GM19238 (cell line): ENCODE data around the gene C10orf105.

ENCODE experiments used
- DNase-seq: peaks from one replicate; pipeline ENCODE4 v3.0.0; 2011; ENCODE audit warnings: low spot score; ENCODE audit not compliant: insufficient read length

Gene C10orf105

GRCh38 chr10:71719464-71720201 lies at the start of gene C10orf105:
TSS of gene C10orf105 (minus strand) at chr10:71719778. CDS start at chr10:71716337, 3,441 bp downstream.
- no peak for DNase-seq

- no peak for DNase-seq
Measured at GRCh38 chr10:71767420-71768035, 48.0 kb upstream of the C10orf105 start.

GRCh38 chr10:71766717-71767419 lies 47.3 kb upstream of the C10orf105 start:
- no peak for DNase-seq

- DNase-seq, result no peak
Measured at GRCh38 chr10:71765906-71766716, 46.5 kb upstream of the C10orf105 start.

- no peak for DNase-seq
Measured at GRCh38 chr10:71765176-71765904, 45.8 kb upstream of the C10orf105 start.

- DNase-seq, result no peak
Measured at GRCh38 chr10:71763352-71764127, 44.0 kb upstream of the C10orf105 start.

- no peak for DNase-seq
Measured at GRCh38 chr10:71762324-71762723, 42.7 kb upstream of the C10orf105 start.

- DNase-seq, result no peak
Measured at GRCh38 chr10:71761541-71762113, 42.0 kb upstream of the C10orf105 start.

GRCh38 chr10:71761105-71761511 lies 41.5 kb upstream of the C10orf105 start:
- no peak for DNase-seq

- no peak for DNase-seq
Measured at GRCh38 chr10:71757399-71757922, 37.9 kb upstream of the C10orf105 start.

- DNase-seq, result no peak
Measured at GRCh38 chr10:71756311-71757191, 37.0 kb upstream of the C10orf105 start.

- DNase-seq, result no peak
Measured at GRCh38 chr10:71755179-71755879, 35.8 kb upstream of the C10orf105 start.

GRCh38 chr10:71754562-71754961 lies 35.0 kb upstream of the C10orf105 start:
- no peak for DNase-seq

GRCh38 chr10:71753960-71754505 lies 34.5 kb upstream of the C10orf105 start:
- DNase-seq, result no peak

GRCh38 chr10:71753091-71753959 lies 33.7 kb upstream of the C10orf105 start:
- DNase-seq, result no peak

- DNase-seq, result no peak
Measured at GRCh38 chr10:71752391-71753090, 33.0 kb upstream of the C10orf105 start.
